H9 (cell line): ENCODE measurements around the gene TMEM234. TPM values are rescaled to one million over a fixed set of nuclear protein-coding genes. Genes with fewer than 3 reads are reported as not detected.

Experiments
- DNase-seq: peaks from one replicate; pipeline ENCODE4 v3.0.0-alpha.2; 2017
- H2AFZ ChIP-seq: one replicate; pipeline ENCODE4 v1.6.1; 2013; ENCODE audit warnings: mild to moderate bottlenecking, low read length, control low read depth, moderate library complexity
- H2AK5ac ChIP-seq: 2 replicates; pipeline ENCODE4 v1.6.1; 2013; ENCODE audit warnings: low read length, control low read depth, mixed read lengths; ENCODE audit not compliant: insufficient read length
- H2BK120ac ChIP-seq: one replicate; pipeline ENCODE4 v1.6.1; 2013; ENCODE audit warnings: low read depth, mild to moderate bottlenecking, low read length, control low read depth, inconsistent platforms; ENCODE audit not compliant: poor library complexity, severe bottlenecking
- H2BK12ac ChIP-seq: 2 replicates; pipeline ENCODE4 v1.6.1; 2013; ENCODE audit warnings: low read length, control low read depth, mixed read lengths, low read depth; ENCODE audit not compliant: insufficient read length
- H2BK15ac ChIP-seq: 2 replicates; pipeline ENCODE4 v1.6.1; 2013; ENCODE audit warnings: low read depth, low read length, control low read depth
- H2BK20ac ChIP-seq: one replicate; pipeline ENCODE4 v1.6.1; 2013; ENCODE audit warnings: low read depth, mild to moderate bottlenecking, low read length, control low read depth, inconsistent platforms; ENCODE audit not compliant: poor library complexity, severe bottlenecking
- H2BK5ac ChIP-seq: 2 replicates; pipeline ENCODE4 v1.6.1; 2013; ENCODE audit warnings: low read length, control low read depth, mixed read lengths; ENCODE audit not compliant: insufficient read length
- H3K14ac ChIP-seq: 2 replicates; pipeline ENCODE4 v1.6.1; 2013; ENCODE audit warnings: low read length, control low read depth; ENCODE audit not compliant: insufficient read depth
- H3K18ac ChIP-seq: 2 replicates; pipeline ENCODE4 v1.6.1; 2013; ENCODE audit warnings: low read depth, mild to moderate bottlenecking, mixed read lengths, low read length, control low read depth; ENCODE audit not compliant: insufficient read length
- H3K23ac ChIP-seq: 2 replicates; pipeline ENCODE4 v1.6.1; 2013; ENCODE audit warnings: low read length, control low read depth, mixed read lengths, low read depth; ENCODE audit not compliant: insufficient read length
- H3K23me2 ChIP-seq: 2 replicates; pipeline ENCODE4 v1.6.1; 2013; ENCODE audit warnings: low read depth, mild to moderate bottlenecking, mixed read lengths, low read length, control low read depth; ENCODE audit not compliant: insufficient read length, poor library complexity, severe bottlenecking
- H3K27ac ChIP-seq: 2 replicates; pipeline ENCODE4 v1.5.1; 2013; ENCODE audit warnings: low read length, control low read depth, mixed read lengths, low read depth; ENCODE audit not compliant: insufficient read length
- H3K27me3 ChIP-seq: 2 replicates; pipeline ENCODE4 v1.6.1; 2013; ENCODE audit warnings: low read length, control low read depth, inconsistent platforms; ENCODE audit not compliant: insufficient read depth
- H3K4ac ChIP-seq: 2 replicates; pipeline ENCODE4 v1.6.1; 2013; ENCODE audit warnings: low read depth, mild to moderate bottlenecking, control low read depth, inconsistent platforms, low read length, moderate library complexity
- H3K4me1 ChIP-seq: 2 replicates; pipeline ENCODE4 v1.6.1; 2013; ENCODE audit warnings: low read length, control low read depth, inconsistent platforms; ENCODE audit not compliant: insufficient read depth
- H3K4me2 ChIP-seq: 2 replicates; pipeline ENCODE4 v1.6.1; 2013; ENCODE audit warnings: low read length, control low read depth, mixed read lengths; ENCODE audit not compliant: insufficient read length, insufficient read depth
- H3K56ac ChIP-seq: 2 replicates; pipeline ENCODE4 v1.6.1; 2013; ENCODE audit warnings: low read depth, mild to moderate bottlenecking, mixed read lengths, low read length, control low read depth; ENCODE audit not compliant: insufficient read length
- H3K79me1 ChIP-seq: 2 replicates; pipeline ENCODE4 v1.6.1; 2013; ENCODE audit warnings: low read depth, mild to moderate bottlenecking, moderate library complexity, low read length, control low read depth, inconsistent platforms; ENCODE audit not compliant: insufficient read depth, poor library complexity, severe bottlenecking
- H3K79me2 ChIP-seq: 2 replicates; pipeline ENCODE4 v1.6.1; 2013; ENCODE audit warnings: low read length, control low read depth, inconsistent platforms; ENCODE audit not compliant: insufficient read depth
- H3K9ac ChIP-seq: 2 replicates; pipeline ENCODE4 v1.6.1; 2013; ENCODE audit warnings: low read length, control low read depth, mixed read lengths; ENCODE audit not compliant: insufficient read length; ENCODE audit errors: extremely low read depth
- H3K9me3 ChIP-seq: one replicate; pipeline ENCODE4 v1.6.1; 2013; ENCODE audit warnings: low read depth, low read length, inconsistent platforms; ENCODE audit not compliant: control insufficient read depth
- H3T11ph ChIP-seq: one replicate; pipeline ENCODE4 v1.6.1; 2013; ENCODE audit warnings: mild to moderate bottlenecking, low read length, control low read depth, inconsistent platforms
- H4K20me1 ChIP-seq: one replicate; pipeline ENCODE4 v1.6.1; 2013; ENCODE audit not compliant: control insufficient read depth, insufficient read length, insufficient read depth
- H4K5ac ChIP-seq: 2 replicates; pipeline ENCODE4 v1.6.1; 2013; ENCODE audit warnings: low read depth, mild to moderate bottlenecking, mixed read lengths, low read length, control low read depth; ENCODE audit not compliant: insufficient read length
- H4K8ac ChIP-seq: replicated peaks from 2 replicates; pipeline ENCODE4 v1.6.1; 2013; ENCODE audit warnings: low read length, control low read depth, mixed read lengths, low read depth; ENCODE audit not compliant: insufficient read length
- H4K91ac ChIP-seq: 2 replicates; pipeline ENCODE4 v1.6.1; 2013; ENCODE audit warnings: low read depth, mild to moderate bottlenecking, moderate library complexity, mixed read lengths, low read length, control low read depth; ENCODE audit not compliant: insufficient read length
- H3K27ac Mint-ChIP-seq, 3 experiments: 2 replicates in 2 of 3; 3 replicates in 1 of 3; pipeline ENCODE4 v1.8.0; 2020 to 2021; ENCODE audit warnings: mixed read lengths in 3 of 3, mild to moderate bottlenecking in 1 of 3, moderate library complexity in 1 of 3
- H3K27me3 Mint-ChIP-seq: 2 replicates; pipeline ENCODE4 v1.8.0; 2021; ENCODE audit warnings: low read depth, mild to moderate bottlenecking, moderate library complexity, mixed read lengths
- H3K36me3 Mint-ChIP-seq, 3 experiments: 2 replicates in 2 of 3; 3 replicates in 1 of 3; pipeline ENCODE4 v1.8.0; 2020 to 2021; ENCODE audit warnings: low read depth in 3 of 3, mixed read lengths in 3 of 3; ENCODE audit not compliant: insufficient read depth in 1 of 3
- H3K4me1 Mint-ChIP-seq, 2 experiments: 2 replicates each; pipeline ENCODE4 v1.8.0; 2020; ENCODE audit warnings: mixed read lengths in 2 of 2
- H3K4me3 Mint-ChIP-seq, 2 experiments: 2 replicates in 1 of 2; 3 replicates in 1 of 2; pipeline ENCODE4 v1.8.0; 2020 to 2021; ENCODE audit warnings: mild to moderate bottlenecking in 2 of 2, mixed read lengths in 2 of 2, moderate library complexity in 1 of 2
- H3K9me3 Mint-ChIP-seq, 2 experiments: 2 replicates in 1 of 2; 3 replicates in 1 of 2; pipeline ENCODE4 v1.8.0; 2020; ENCODE audit warnings: mild to moderate bottlenecking in 2 of 2, mixed read lengths in 2 of 2, moderate library complexity in 1 of 2
- CTCF ChIP-seq: fragments of 200-600 bp; sonication (generic); conservative IDR thresholded peaks from 3 replicates; pipeline ENCODE4 v1.8.0; 2021; ENCODE audit warnings: antibody characterized with exemption, mild to moderate bottlenecking
- WGBS: extraction: QIAGEN DNeasy Blood & Tissue Kit; methylation state at CpG from one replicate; pipeline ENCODE4 v1.1.7; 2013; ENCODE audit warnings: missing lambda C conversion rate, low lambda C conversion rate, mixed read lengths; ENCODE audit not compliant: insufficient read length; ENCODE audit errors: extremely low coverage; 5-methylcytosine and 5-hydroxymethylcytosine counted together
- total RNA-seq: library from RNA; stranded (reverse); gene quantifications from 2 replicates; pipeline ENCODE4 v1.2.1, GENCODE V29; 2021

TMEM234 gene
- total RNA-seq, 1 experiment from 2014 or later = 19.7 TPM

- Histone ChIP-seq H3K18ac (no peak overlapping the region), H3K27ac (no peak overlapping the region), H3K56ac (no peak overlapping the region), H2BK120ac (no peak overlapping the region), H3T11ph (no peak overlapping the region), H4K5ac (no peak overlapping the region), H3K79me1 (no peaks in the 10 kb centered on the region), H2AFZ (no peak overlapping the region), H3K4me2 (no peak overlapping the region), H3K9me3 (no peaks in the 10 kb centered on the region), H3K23me2 (peaks cover 3% of the 10 kb centered on the region), H2BK5ac (no peak overlapping the region), H3K9ac (no peak overlapping the region), H3K14ac (no peak overlapping the region), H2BK12ac (no peak overlapping the region), H2BK15ac (no peak overlapping the region), H3K23ac (no peak overlapping the region), H3K27me3 (no peaks in the 10 kb centered on the region), H3K4ac (no peak overlapping the region), H4K8ac (no peak overlapping the region), H2BK20ac (no peak overlapping the region), H3K79me2 (no peaks in the 10 kb centered on the region), H4K91ac (no peak overlapping the region), H3K4me1 (no peaks in the 10 kb centered on the region; the same call in 1 of the 2 replicates), H2AK5ac (no peak overlapping the region), H4K20me1 (no peaks in the 10 kb centered on the region)
- peak overlapping the region; percentile 20 to 88 (median 47); a peak in 4 of 7 replicates for H3K27ac Mint-ChIP-seq
- no peak for DNase-seq
- H3K36me3 Mint-ChIP-seq = peaks cover 25 to 50% (median 45%) of the 10 kb centered on the region in 3 experiments; a peak in 6 of 7 replicates
- no peak overlapping the region; a peak in 1 of 5 replicates for H3K4me3 Mint-ChIP-seq
- no peak for TF ChIP-seq CTCF
- no peaks in the 10 kb centered on the region for H3K9me3 Mint-ChIP-seq
- no CpG with 5 or more reads among the region's 3 CpGs for WGBS
- H3K4me1 Mint-ChIP-seq = peaks cover 36 to 37% of the 10 kb centered on the region in 2 experiments
- H3K27me3 Mint-ChIP-seq = no peaks in the 10 kb centered on the region; the same call in none of the 2 replicates
These were observed 23.7 kb downstream of the TMEM234 start for GRCh38 chr1:32198237-32199042.
